HCT116 (cell line): ENCODE results near the gene CEMP1. TPM values are rescaled to one million over a fixed set of nuclear protein-coding genes. Genes with fewer than 3 reads are reported as not detected.

Experiments
- ATAC-seq: fragments of 200-7000 bp; cut with Tn5 transposase; 2 replicates; pipeline ENCODE4 v1.9.1; 2020; ENCODE audit warnings: mild to moderate bottlenecking, moderate library complexity
- BruUV-seq: library from RNA; stranded (reverse); fragments of 400-500 nt; replicated peaks from 2 replicates; lab custom pipeline; 2021; lab: Mats Ljungman, UMichigan
- CTCF ChIA-PET: fragments of 300-600 bp; sonication (Branson Sonifier 250); formaldehyde crosslinking; loops from one replicate; lab custom pipeline; 2021; ENCODE audit warnings: antibody characterized with exemption; lab: Charles Lee
- POLR2A ChIA-PET: fragments of 300-600, 350-600 bp; sonication (Branson Sonifier 250); formaldehyde crosslinking; loops from one replicate; lab custom pipeline; 2021; ENCODE audit warnings: antibody characterized with exemption; lab: Charles Lee
- RAD21 ChIA-PET, 2 experiments: fragments of 300-600 bp; sonication (Branson Sonifier 250); formaldehyde crosslinking; loops; one replicate each; lab custom pipeline; 2023; ENCODE audit warnings: low total read pairs in 2 of 2; ENCODE audit not compliant: uncharacterized antibody in 2 of 2, unreplicated experiment in 2 of 2, low non-redundant PET in 1 of 2; lab: Charles Lee
- DNase-seq: peaks from one replicate; pipeline ENCODE4 v3.0.0-alpha.2; 2010; ENCODE audit warnings: low read depth, low spot score
- H2AFZ ChIP-seq: fragments of 200-600 bp; shearing (Covaris generic), sonication (generic); 2 replicates; pipeline ENCODE4 v1.6.1; 2017; ENCODE audit warnings: low read depth, mixed run types, mixed read lengths, antibody characterized with exemption, low read length; ENCODE audit not compliant: poor library complexity, severe bottlenecking
- H3K27ac ChIP-seq: 2 replicates; pipeline ENCODE4 v1.5.1; 2012; ENCODE audit warnings: low read depth, low read length
- H3K27me3 ChIP-seq: fragments of 200-600 bp; sonication (generic); 2 replicates; pipeline ENCODE4 v1.6.1; 2016; ENCODE audit warnings: mixed run types, low read length, mixed read lengths; ENCODE audit not compliant: insufficient read depth
- H3K36me3 ChIP-seq, 2 experiments: fragments of 200-500 bp in 1 of 2; fragments of 200-600 bp in 1 of 2; sonication (Bioruptor generic) in 1 of 2; sonication (generic) in 1 of 2; 2 replicates each; pipeline versions ENCODE4 v1.5.1 to v1.6.1; 2014 to 2016; ENCODE audit warnings: low read length in 2 of 2, inconsistent platforms in 1 of 2, mixed read lengths in 1 of 2, mixed run types in 1 of 2; ENCODE audit not compliant: insufficient read depth in 2 of 2, control insufficient read depth in 1 of 2
- H3K4me1 ChIP-seq, 2 experiments: fragments of 200-600 bp in 1 of 2; sonication (generic) in 1 of 2; 2 replicates each; pipeline versions ENCODE4 v1.5.1 to v1.6.1; 2012 to 2017; ENCODE audit warnings: low read length in 2 of 2, inconsistent platforms in 1 of 2, mild to moderate bottlenecking in 1 of 2, mixed read lengths in 1 of 2, mixed run types in 1 of 2, moderate library complexity in 1 of 2; ENCODE audit not compliant: insufficient read depth in 2 of 2, control insufficient read depth in 1 of 2
- H3K4me2 ChIP-seq: fragments of 200-600 bp; sonication (generic); 2 replicates; pipeline ENCODE4 v1.6.1; 2017; ENCODE audit warnings: mixed run types, low read length, mixed read lengths
- H3K4me3 ChIP-seq, 2 experiments: fragments of 200-600 bp in 1 of 2; sonication (generic) in 1 of 2; replicated peaks in 1 of 2; 2 replicates each; pipeline ENCODE4 v1.5.1; 2011 to 2016; ENCODE audit warnings: low read length in 2 of 2, control low read depth in 1 of 2, low read depth in 1 of 2, mild to moderate bottlenecking in 1 of 2, mixed read lengths in 1 of 2, mixed run types in 1 of 2
- H3K79me2 ChIP-seq: fragments of 200-600 bp; sonication (generic); 2 replicates; pipeline ENCODE4 v1.6.1; 2017; ENCODE audit warnings: mild to moderate bottlenecking, mixed run types, low read length, moderate library complexity, mixed read lengths; ENCODE audit not compliant: insufficient read depth
- H3K9ac ChIP-seq: fragments of 200-600 bp; sonication (generic); 2 replicates; pipeline ENCODE4 v1.6.1; 2016; ENCODE audit warnings: low read length, mixed read lengths
- H3K9me2 ChIP-seq: fragments of 200-600 bp; sonication (generic), shearing (Covaris generic); 2 replicates; pipeline ENCODE4 v1.6.1; 2017; ENCODE audit warnings: mixed run types, mild to moderate bottlenecking, moderate library complexity; ENCODE audit not compliant: insufficient read depth
- H3K9me3 ChIP-seq, 2 experiments: fragments of 200-500 bp in 1 of 2; fragments of 200-600 bp in 1 of 2; sonication (Bioruptor generic) in 1 of 2; sonication (generic) in 1 of 2; 2 replicates each; pipeline ENCODE4 v1.6.1; 2014 to 2017; ENCODE audit warnings: low read length in 2 of 2, mixed read lengths in 2 of 2, inconsistent platforms in 1 of 2, low read depth in 1 of 2, mild to moderate bottlenecking in 1 of 2, mixed run types in 1 of 2, moderate library complexity in 1 of 2; ENCODE audit not compliant: control insufficient read depth in 1 of 2, insufficient read depth in 1 of 2
- H4K20me1 ChIP-seq: fragments of 200-600 bp; sonication (generic), shearing (Covaris generic); 2 replicates; pipeline ENCODE4 v1.6.1; 2017; ENCODE audit warnings: mixed run types, mild to moderate bottlenecking, moderate library complexity; ENCODE audit not compliant: insufficient read depth
- CTCF ChIP-seq, 3 experiments: fragments of 200-600 bp in 1 of 3; sonication (generic) in 1 of 3; IDR thresholded peaks in 2 of 3; conservative IDR thresholded peaks in 1 of 3; 2 replicates each; pipeline ENCODE4 v1.5.1; 2012 to 2017; ENCODE audit warnings: low read depth in 2 of 3, low read length in 2 of 3, antibody characterized with exemption in 1 of 3, borderline replicate concordance in 1 of 3, control low read depth in 1 of 3, mild to moderate bottlenecking in 1 of 3, mixed read lengths in 1 of 3, mixed run types in 1 of 3, moderate library complexity in 1 of 3; ENCODE audit not compliant: insufficient read depth in 1 of 3
- EGR1 ChIP-seq: IDR thresholded peaks from 2 replicates; pipeline ENCODE4 v1.6.1; 2012; ENCODE audit warnings: low read depth
- RAD21 ChIP-seq: IDR thresholded peaks from 2 replicates; pipeline ENCODE4 v1.6.1; 2012; ENCODE audit warnings: low read depth, mild to moderate bottlenecking
- REST ChIP-seq: IDR thresholded peaks from 2 replicates; pipeline ENCODE4 v1.6.1; 2012; ENCODE audit warnings: low read depth
- SP1 ChIP-seq: IDR thresholded peaks from 2 replicates; pipeline ENCODE4 v1.6.1; 2012; ENCODE audit warnings: low read depth
- YY1 ChIP-seq: IDR thresholded peaks from 2 replicates; pipeline ENCODE4 v1.6.1; 2011; ENCODE audit warnings: low read length, low read depth, moderate library complexity, mild to moderate bottlenecking; ENCODE audit not compliant: insufficient replicate concordance; ENCODE audit errors: extremely low read depth
- ZNF274 ChIP-seq: fragments of 200-500 bp; sonication (Bioruptor generic); IDR thresholded peaks from 2 replicates; pipeline ENCODE4 v1.6.1; 2014; ENCODE audit warnings: mild to moderate bottlenecking, low read depth, low read length, inconsistent platforms
- intact Hi-C: fragments of 100-400 bp; cut with micrococcal nuclease; formaldehyde crosslinking; loops from 2 replicates; pipeline ENCODE4 v1.10.0; 2022
- total RNA-seq: library from RNA; stranded (reverse); gene quantifications from one replicate; pipeline ENCODE4 v1.2.1, GENCODE V29; 2021; ENCODE audit not compliant: unreplicated experiment
- TF ChIP-seq, protein P1 (sequence below): IDR thresholded peaks from 2 replicates; pipeline ENCODE4 v1.6.1; 2012

Gene CEMP1
- total RNA-seq, 1 experiment from 2014 or later, result 0.32 TPM

- ChIA-PET RAD21 (no interaction called here), CTCF (interaction anchor here (1.1 kb wide), 1 partner anchor 11 kb away, joined by 5 read pairs; no protein-coding TSS in a partner anchor), POLR2A (no interaction called here)
- Histone ChIP-seq H3K36me3 (no peaks in the 10 kb centered on the region), H3K9ac (no peak overlapping the region), H3K9me3 (no peaks in the 10 kb centered on the region), H3K4me2 (no peak overlapping the region), H3K79me2 (peaks cover 25% of the 10 kb centered on the region), H3K9me2 (no peaks in the 10 kb centered on the region), H3K4me3 (no peak overlapping the region), H2AFZ (no peak overlapping the region), H3K27ac (no peak overlapping the region), H3K4me1 (peaks cover 15 to 28% of the 10 kb centered on the region in 2 experiments), H4K20me1 (no peaks in the 10 kb centered on the region), H3K27me3 (no peaks in the 10 kb centered on the region)
- intact Hi-C loops, result no loop called here
- ATAC-seq (no peak), DNase-seq (no peak)
- no TSS peak for BruUV-seq
- TF ChIP-seq ZNF274 (no peak), CTCF (IDR thresholded peaks at IDR 0.05 in 2 of 3, conservative IDR thresholded peaks at IDR 0.05 in 1 of 3; ENCODE audit: borderline replicate concordance in 1 of 3, insufficient read depth in 1 of 3, low read depth in 2 of 3, low read length in 2 of 3) (no peak), EGR1 (no peak)
Measured at GRCh38 chr16:2511128-2511800, 19.9 kb downstream of the CEMP1 start.

GRCh38 chr16:2508722-2509400 is 22.3 kb downstream of the CEMP1 start:
- ATAC-seq, result no peak
- Histone ChIP-seq H3K9ac (no peak overlapping the region), H3K4me2 (no peak overlapping the region), H3K27me3 (no peaks in the 10 kb centered on the region), H3K9me3 (no peaks in the 10 kb centered on the region), H3K36me3 (no peaks in the 10 kb centered on the region), H3K79me2 (peaks cover 1% of the 10 kb centered on the region), H4K20me1 (no peaks in the 10 kb centered on the region), H3K4me1 (peaks cover 7 to 12% of the 10 kb centered on the region in 2 experiments), H3K4me3 (no peak overlapping the region), H3K27ac (no peak overlapping the region), H3K9me2 (no peaks in the 10 kb centered on the region), H2AFZ (no peak overlapping the region)
- intact Hi-C loops, result loop anchor here (10.0 kb wide), 2 partner anchors 244 to 314 kb away; partner anchors contain the start of genes CASKIN1 and RNPS1
- ChIA-PET RAD21 (no interaction called here), CTCF (no interaction called here), POLR2A (no interaction called here)
- no TSS peak for BruUV-seq
- no peak for DNase-seq
- TF ChIP-seq RAD21, result no peak
- TF ChIP-seq, protein P1, sequence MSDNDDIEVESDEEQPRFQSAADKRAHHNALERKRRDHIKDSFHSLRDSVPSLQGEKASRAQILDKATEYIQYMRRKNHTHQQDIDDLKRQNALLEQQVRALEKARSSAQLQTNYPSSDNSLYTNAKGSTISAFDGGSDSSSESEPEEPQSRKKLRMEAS, result no peak
- TF ChIP-seq SP1, result no peak
- no peak for TF ChIP-seq REST
- TF ChIP-seq CTCF (IDR thresholded peaks at IDR 0.05 in 2 of 3, conservative IDR thresholded peaks at IDR 0.05 in 1 of 3; ENCODE audit: borderline replicate concordance in 1 of 3, insufficient read depth in 1 of 3, low read depth in 2 of 3, low read length in 2 of 3), result no peak
- TF ChIP-seq YY1, result no peak
